Measurements from ENCODE around the gene SDCCAG8.

Gene SDCCAG8

DNA sequence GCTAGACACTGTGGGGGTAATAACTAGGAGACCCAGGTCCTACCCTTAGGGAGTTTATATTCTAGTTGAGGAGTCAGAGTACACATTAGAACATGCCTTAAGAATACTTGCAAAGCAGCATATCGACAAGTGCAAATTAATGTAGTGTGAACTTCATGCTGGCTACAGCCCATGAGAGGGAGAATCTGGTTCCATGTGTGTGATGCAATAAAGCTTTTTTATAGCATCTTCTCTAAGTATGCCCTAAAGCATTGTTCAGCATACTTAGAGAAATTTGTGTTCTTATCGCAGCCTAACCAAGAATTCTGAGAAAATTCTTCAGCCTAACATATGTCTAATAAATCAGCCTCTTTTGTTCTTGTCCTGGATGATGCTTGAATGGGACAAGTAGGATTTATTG is 95.5 kb downstream of the SDCCAG8 start:
- in situ Hi-C loops (cut with HindIII; ENCODE audit: low pct_ligation_motif_present, low pct_unique_long_range_greater_than_20kb, low sequenced_read_pairs): no loop called here
- DNase-seq: no peak

DNA sequence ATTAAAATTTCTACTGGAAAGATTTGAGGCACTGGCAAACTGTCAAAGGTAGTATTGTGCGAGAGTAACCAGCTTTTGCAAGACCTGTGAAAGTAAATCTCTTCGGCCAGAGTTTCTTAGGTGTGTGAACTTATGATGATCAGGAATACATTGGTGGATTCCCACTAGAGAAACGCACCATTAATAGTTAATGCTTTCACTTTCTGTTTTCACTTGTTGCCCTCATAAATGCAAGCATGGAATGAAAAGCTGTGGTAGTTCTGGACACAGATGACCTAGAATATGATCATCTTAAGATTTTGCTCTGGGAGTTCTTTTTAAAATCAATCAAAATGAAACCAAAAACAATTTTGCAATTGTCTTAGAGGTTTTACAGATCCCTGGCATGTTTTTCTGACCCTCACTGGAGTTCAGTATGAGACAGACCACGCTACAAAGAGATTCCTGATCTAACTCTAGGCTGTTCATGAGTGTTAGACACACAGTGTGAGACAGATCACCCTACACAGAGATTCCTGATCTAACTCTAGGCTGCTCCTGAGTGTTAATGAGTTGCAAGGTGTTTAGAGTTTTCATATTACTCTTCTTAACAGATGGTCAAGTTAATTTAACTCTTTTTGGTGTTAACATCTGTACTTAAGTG is 98.8 kb downstream of the SDCCAG8 start:
- in situ Hi-C loops (cut with HindIII; ENCODE audit: low pct_ligation_motif_present, low pct_unique_long_range_greater_than_20kb, low sequenced_read_pairs): no loop called here
- DNase-seq: peak; percentile 63

DNA sequence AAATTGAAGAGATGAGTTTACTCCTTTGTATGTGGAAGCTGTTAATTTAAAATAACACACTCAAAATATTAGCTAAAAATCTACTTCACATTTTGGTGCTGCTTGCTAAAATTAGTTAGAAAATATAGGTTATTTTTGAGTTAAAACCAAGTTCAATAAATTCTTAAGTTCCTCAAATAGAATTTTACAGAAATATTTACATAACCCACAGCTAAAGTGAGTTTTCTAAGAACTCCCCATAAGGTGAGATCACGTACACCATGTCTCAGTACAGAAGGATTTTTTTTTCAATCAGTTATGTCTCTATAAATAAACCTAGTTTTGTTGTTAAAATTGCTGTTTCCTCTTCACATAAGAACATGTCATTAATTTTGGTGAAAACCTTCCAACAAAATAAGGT is 108.0 kb downstream of the SDCCAG8 start:
- in situ Hi-C loops (cut with HindIII; ENCODE audit: low pct_ligation_motif_present, low pct_unique_long_range_greater_than_20kb, low sequenced_read_pairs): no loop called here
- DNase-seq: no peak

DNA sequence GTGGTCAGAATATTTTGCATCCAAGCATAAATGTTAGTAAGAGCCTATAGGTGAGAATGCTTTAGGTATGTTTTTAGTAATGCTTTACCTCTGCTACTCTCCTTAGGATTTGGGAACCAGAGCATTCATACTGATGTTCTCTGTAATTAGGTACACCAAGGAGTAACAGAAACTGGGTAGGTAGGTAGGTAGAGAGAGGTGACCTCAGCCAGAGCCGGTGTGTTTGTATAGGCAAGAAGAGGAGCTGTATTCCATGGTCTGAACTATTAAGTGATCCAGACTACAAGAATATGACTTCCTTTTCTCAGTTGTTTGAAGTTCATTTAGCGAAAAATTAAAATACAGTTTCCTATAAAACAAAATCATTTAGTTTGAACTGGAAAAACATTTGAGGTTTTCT is 108.5 kb downstream of the SDCCAG8 start:
- in situ Hi-C loops (cut with HindIII; ENCODE audit: low pct_ligation_motif_present, low pct_unique_long_range_greater_than_20kb, low sequenced_read_pairs): no loop called here

DNA sequence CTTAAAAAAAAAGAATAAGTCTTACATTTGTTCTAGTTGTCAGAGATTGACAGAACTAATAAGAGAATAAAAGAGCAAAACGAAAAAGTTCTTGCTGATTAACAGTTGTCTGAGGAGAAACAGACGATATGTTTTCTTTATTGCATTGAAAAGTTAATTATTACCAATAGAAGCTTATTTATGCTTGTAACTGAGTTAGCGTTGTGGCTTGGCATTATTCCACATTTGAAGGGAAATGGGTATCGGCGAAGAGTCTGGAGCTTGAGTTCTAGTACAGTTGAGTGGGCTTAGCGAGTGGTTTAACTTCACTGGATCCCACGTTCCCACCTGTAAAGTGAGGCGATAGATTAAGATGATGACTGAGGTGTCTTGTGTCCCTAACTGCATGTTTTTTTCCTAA is 109.0 kb downstream of the SDCCAG8 start:
- DNase-seq: peak; percentile 17
- in situ Hi-C loops (cut with HindIII; ENCODE audit: low pct_ligation_motif_present, low pct_unique_long_range_greater_than_20kb, low sequenced_read_pairs): no loop called here

More for the DNA sequence above, 108.5 kb downstream of the SDCCAG8 start:
- no peak for DNase-seq

DNA sequence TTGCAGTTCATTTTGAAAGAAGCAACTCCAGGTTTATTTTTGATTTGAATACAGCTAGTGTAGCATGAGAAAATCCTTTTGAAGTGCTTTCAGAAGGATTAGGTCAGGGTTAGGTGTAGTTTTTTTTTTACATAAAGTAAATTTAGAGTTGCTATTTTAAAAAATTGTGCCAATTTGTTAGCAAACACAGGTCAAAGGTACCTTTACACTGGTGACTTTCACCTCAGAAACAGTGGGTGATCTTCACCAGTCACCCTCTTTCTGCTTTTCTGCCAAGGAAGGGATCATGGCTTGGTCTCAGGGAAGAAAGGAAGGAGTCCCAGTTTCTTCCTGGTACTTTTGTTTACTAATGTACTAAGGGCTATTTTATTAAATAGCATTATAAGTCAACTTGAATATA is 111.5 kb downstream of the SDCCAG8 start:
- in situ Hi-C loops (cut with HindIII; ENCODE audit: low pct_ligation_motif_present, low pct_unique_long_range_greater_than_20kb, low sequenced_read_pairs): no loop called here
- no peak for DNase-seq

DNA sequence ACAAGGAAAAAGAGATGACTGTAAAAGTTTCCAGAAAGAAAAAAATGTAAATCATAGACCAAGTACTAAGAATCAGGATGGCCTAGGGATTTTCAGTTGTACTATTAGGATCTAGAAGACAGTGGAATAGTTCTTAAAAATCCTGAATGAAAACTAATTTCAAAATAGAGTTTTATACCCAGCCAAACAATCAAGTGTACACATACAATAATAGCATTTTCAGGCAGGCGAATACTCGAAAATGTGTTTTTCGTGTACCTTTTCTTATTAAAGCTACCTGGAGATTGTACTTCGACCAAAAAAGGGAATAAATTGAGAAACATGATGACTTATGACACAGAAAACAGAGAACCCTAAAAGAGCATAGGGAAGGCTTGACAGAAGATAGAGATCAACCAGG is 118.6 kb downstream of the SDCCAG8 start:
- in situ Hi-C loops (cut with HindIII; ENCODE audit: low pct_ligation_motif_present, low pct_unique_long_range_greater_than_20kb, low sequenced_read_pairs): no loop called here
- DNase-seq: no peak

DNA sequence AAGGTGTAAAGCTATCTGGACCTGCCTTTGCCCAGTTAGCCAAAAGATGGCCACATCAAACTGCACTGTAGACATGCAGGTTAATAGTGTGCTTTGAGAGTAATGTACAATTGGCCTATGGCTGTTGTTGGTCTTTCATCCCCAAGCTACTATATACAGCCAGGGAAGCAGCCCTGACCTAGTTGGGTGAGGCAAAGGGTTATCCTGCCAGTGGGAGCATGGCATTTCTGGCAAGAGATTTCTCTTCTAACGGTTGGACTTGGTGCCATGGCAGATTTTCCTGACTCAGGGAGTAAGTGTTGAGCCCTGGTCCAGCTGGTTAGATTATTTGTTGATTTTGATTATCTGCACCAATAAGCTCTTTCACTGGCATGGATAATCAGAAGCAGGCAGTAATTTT is 119.8 kb downstream of the SDCCAG8 start:
- no peak for DNase-seq
- in situ Hi-C loops (cut with HindIII; ENCODE audit: low pct_ligation_motif_present, low pct_unique_long_range_greater_than_20kb, low sequenced_read_pairs): no loop called here

DNA sequence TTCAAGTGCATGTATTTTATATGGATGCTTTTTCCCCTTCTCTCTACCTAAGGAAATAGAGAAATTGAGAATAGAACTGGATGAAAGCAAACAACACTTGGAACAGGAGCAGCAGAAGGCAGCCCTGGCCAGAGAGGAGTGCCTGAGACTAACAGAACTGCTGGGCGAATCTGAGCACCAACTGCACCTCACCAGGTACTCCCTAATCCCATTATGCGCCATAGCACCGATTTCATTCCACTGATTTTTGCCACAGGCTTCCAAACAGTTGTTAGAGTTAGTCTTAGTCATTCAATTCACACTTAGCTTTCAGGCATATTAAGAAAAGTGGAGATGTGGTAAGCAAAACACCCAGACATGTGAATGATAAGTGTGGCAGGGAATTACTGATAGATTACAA is 122.8 kb downstream of the SDCCAG8 start:
- DNase-seq: no peak
- in situ Hi-C loops (cut with HindIII; ENCODE audit: low pct_ligation_motif_present, low pct_unique_long_range_greater_than_20kb, low sequenced_read_pairs): no loop called here

DNA sequence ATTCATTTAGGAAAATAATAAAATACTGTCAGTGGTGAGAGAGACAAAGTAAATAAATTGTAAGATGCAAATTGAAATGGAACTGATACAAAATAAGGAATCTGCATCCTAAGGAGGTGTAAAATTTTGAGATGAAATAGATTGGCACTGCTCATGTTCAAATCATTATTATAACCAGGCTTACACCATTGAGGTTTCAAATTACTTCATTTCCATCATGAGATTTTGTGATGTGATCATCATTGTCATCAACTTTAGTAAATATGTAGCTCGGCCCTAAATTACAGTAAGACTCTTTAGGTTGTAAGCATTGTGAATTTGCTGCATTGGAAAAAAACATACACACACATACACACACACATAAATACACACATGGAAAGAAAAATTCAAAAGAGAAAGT is 123.4 kb downstream of the SDCCAG8 start:
- in situ Hi-C loops (cut with HindIII; ENCODE audit: low pct_ligation_motif_present, low pct_unique_long_range_greater_than_20kb, low sequenced_read_pairs): no loop called here
- no peak for DNase-seq

DNA sequence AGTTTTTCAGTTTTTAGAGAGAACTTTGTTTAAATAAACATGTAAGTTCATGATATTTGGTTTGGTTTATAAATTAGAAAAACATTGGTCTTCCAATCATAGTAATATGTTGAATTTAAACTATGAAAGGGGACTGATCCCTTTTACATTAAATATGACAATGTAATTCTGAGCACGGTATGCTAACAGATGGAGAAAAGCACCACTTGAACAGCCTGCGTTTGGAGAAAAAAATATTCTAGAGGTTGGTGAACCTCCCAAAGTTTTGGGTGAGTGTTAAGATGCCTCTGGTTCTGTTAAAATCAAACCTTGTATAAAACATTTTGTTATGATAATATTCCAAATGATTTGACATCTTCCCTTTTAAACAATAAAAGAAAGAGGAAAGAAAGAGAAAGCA is 123.9 kb downstream of the SDCCAG8 start:
- DNase-seq: no peak
- in situ Hi-C loops (cut with HindIII; ENCODE audit: low pct_ligation_motif_present, low pct_unique_long_range_greater_than_20kb, low sequenced_read_pairs): no loop called here

DNA sequence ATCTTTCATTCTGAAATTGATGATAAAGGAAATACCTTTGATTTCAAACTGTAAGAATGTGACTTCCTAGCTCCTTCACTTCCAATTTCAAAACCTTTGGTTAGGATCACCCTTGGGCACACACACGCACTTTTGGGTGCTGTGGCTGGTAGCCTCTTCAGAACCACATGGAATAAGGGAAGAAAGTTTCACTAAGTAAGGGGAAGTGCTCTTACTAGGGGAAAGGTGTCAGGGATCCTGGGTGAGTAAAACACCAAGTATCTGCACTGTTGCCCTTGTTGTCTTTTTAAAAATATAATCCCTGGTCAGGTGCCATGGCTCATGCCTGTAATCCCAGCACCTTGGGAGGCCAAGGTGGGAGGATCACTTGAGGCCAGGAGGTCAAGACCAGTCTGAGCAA is 132.4 kb downstream of the SDCCAG8 start:
- in situ Hi-C loops (cut with HindIII; ENCODE audit: low pct_ligation_motif_present, low pct_unique_long_range_greater_than_20kb, low sequenced_read_pairs): no loop called here
- no peak for DNase-seq

DNA sequence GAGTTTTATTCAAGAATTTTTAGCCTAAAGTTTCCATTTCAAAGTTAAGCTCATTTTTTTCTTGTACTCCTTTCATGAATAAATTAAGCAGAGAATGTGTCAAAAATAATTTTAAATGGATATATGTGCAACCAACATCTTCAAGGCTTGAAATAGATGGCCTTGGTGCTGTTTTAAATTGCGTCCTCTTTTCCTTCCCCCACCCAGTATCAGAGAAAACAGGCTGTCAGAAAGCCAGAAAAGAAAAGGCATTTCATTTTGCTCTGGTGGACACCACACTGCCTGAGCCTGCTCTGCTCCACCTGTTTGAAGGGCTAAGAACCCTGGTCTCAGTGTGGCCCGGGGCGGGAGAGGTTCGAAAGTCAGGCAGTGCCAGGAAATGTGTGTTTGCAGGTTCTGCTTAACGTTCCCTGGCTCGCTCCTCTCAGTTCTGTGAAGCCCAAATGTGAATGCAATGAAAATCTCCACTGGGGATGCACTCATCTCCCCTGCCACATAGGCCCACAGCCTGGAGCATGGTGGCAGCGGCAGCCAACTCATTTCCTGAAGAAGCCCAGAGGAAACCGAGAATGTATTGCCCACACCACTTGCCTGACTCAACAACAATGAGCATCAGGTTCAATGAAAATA is 134.4 kb downstream of the SDCCAG8 start:
- in situ Hi-C loops (cut with HindIII; ENCODE audit: low pct_ligation_motif_present, low pct_unique_long_range_greater_than_20kb, low sequenced_read_pairs): no loop called here
- no peak for DNase-seq

DNA sequence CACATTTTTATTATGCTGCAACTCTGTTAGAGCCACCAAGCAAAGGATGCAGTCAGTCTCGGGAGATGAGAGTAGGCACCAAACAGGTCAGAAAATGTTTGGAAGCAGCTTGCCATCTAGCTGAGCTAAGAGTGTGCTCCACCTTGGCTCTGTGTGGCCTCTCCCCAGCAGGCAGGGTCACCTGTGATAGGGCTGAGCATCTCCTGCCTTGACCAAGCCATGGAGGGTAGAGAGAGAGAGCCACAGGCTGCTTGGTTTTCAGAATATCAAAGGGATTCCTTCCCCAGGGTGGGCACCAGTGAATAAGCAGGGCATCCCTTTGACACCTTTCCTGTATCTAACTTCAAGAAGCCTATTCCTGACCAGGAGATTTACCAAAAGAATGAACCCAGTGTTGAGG is 135.5 kb downstream of the SDCCAG8 start:
- no peak for DNase-seq
- in situ Hi-C loops (cut with HindIII; ENCODE audit: low pct_ligation_motif_present, low pct_unique_long_range_greater_than_20kb, low sequenced_read_pairs): no loop called here

DNA sequence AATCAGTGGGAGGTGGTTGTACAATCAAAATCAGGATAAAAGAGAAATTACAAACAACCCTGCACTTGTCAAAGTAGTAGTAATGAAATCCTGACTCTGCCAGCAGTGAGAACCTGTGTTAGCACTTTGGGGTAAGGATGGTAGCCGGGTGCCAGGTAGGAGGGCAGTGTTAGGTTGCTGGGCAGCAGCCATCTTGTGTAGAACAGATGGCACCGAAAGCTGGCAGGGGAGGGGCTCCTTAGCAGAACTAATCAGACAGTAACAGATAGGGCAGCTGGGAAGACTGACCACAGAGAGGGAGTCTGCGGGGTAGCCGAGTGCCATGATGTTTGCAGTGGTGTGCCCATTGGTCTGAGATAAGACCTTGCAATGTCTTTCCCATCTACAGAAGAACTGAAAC is 137.3 kb downstream of the SDCCAG8 start:
- in situ Hi-C loops (cut with HindIII; ENCODE audit: low pct_ligation_motif_present, low pct_unique_long_range_greater_than_20kb, low sequenced_read_pairs): no loop called here
- no peak for DNase-seq

DNA sequence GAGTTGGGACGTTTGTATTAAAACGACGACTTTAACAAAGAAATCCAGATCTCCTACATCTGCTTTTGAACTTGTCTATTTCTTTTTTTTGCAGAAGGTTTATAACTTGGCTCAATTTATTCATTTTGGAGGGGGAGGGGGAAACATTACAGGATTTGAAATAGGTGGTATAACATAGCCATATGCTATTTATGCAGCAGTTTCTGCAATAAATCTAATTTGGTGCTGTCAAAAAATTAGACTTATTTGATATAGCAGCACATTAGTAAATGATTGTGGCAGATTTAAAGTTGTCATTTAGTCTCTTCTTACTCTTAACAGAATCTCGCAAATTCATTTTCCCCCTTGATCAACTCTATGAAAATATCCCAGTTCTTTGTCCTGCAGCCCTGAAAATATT is 138.2 kb downstream of the SDCCAG8 start:
- no peak for DNase-seq
- in situ Hi-C loops (cut with HindIII; ENCODE audit: low pct_ligation_motif_present, low pct_unique_long_range_greater_than_20kb, low sequenced_read_pairs): no loop called here

DNA sequence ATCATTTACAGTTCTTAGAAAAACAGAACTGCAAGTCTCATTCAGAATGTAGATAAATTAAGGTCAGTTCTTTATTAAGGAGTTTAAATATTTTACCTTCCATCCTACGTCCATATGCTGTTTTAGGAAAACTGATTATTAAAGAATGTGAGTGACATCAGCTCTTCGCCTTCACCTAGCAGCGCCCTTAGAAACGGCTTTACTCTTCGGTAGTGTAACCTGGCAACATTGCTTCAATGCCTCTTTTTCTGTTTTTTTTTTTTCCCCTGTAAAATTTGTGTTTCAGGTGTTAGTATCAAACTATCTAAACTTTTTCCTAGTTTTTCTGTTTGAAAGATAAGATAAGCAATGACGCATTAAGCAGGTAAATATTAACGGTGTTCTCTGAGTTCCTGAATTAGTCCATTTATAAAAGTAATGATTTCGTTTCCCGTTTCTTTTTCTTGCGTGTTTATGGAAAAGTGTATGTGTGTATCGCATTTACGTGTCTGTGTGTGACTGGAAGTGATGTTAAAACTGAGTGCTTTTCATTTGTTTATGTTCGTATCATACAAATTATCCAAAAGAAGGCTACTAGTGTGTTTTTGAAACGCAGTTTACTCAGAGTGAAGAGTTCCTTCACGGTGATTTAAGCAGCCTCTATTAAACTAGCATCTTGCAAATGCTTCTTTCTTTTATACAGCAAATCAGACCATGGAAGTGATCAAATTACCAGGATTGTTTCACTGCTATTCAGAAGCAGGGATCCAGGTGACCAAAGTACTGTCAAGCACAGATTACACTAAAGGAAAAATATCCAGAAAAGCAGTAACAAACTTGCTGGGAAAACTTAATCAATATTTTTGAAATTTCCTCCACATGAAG is 139.0 kb downstream of the SDCCAG8 start:
- in situ Hi-C loops (cut with HindIII; ENCODE audit: low pct_ligation_motif_present, low pct_unique_long_range_greater_than_20kb, low sequenced_read_pairs): no loop called here
- DNase-seq: no peak

DNA sequence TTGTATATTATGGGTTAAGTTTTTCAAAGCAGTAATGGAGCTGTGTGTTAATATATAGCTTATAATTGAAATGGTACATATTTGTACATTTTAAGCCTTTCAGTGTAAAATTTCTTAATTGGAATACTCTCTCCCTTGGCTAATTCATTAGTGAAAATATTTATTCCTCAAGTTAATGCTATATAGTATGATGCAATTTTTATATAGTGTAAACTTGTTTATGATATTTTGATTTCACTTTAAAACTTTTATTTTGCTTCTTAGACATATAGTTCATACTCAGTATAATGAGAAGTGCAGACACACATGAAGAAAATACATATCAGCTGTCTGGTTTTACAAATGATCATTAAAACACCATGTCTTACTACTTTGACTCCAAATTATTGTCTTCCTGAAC is 140.6 kb downstream of the SDCCAG8 start:
- no peak for DNase-seq
- in situ Hi-C loops (cut with HindIII; ENCODE audit: low pct_ligation_motif_present, low pct_unique_long_range_greater_than_20kb, low sequenced_read_pairs): no loop called here

DNA sequence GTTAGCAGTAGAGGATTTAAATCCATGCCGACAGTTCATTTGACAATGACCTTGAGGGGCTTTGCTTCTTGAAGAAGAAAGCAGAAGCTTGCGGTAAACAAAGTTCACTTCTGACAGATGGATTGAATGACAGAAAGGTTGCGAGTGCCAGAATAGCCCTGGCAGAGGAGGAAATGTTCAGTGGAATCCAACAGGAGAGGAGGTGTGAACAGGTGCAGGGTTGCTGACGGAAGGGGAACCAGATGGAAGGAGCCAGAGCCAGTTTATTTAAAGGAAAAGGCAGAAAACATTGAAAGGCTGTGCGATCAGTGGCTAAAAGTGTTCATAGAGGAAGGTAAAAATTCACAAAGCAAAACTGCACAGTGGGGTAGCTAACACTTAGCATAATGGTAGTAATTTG is 141.0 kb downstream of the SDCCAG8 start:
- in situ Hi-C loops (cut with HindIII; ENCODE audit: low pct_ligation_motif_present, low pct_unique_long_range_greater_than_20kb, low sequenced_read_pairs): no loop called here
- DNase-seq: no peak

Measured in ACHN (cell line).